Activated CD4-positive, alpha-beta T cell treated with anti-CD3 and anti-CD28 coated beads for 4 hours (primary cell): ENCODE results near the gene IREB2.
A peak's percentile ranks its signal among the peaks of the same experiment; 100 is the strongest.
"Not testable (repeated sequence)": the region's sequence is repeated elsewhere in the genome, so short reads cannot be mapped to it uniquely, and the experiment has no call there.

ENCODE experiments used
- DNase-seq, 2 donors: peaks; one replicate each; pipeline ENCODE4 v3.0.0-alpha.2; 2020

IREB2 gene

DNA sequence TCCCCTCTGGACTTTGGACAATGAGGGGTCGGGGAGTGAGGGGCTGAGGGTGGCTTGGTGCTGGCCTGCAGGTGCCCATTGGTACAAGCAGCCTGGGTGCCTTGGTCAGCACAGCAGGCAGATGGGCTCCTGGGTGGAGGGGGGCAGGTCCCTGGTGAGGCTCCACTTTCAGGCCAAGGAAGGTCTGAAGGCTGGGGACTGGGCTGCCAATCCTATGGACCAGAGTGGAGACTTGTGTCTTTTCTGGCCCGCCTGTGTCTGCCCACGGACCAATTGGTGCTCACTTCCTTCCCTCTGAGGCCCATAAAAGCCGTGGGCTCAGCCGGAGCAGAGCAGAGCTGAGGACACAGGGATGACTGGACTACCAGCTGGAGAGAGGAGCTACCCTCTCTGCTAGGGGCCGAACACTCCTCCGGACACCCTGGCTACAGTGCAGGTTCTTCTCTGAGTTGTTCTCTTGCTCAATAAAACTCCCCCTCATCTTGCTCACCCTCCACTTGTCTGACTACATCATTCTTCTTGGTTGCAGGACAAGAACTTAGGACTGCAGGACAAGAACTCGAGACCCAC lies 31.9 kb upstream of the IREB2 start:
- DNase-seq: no peak

DNA sequence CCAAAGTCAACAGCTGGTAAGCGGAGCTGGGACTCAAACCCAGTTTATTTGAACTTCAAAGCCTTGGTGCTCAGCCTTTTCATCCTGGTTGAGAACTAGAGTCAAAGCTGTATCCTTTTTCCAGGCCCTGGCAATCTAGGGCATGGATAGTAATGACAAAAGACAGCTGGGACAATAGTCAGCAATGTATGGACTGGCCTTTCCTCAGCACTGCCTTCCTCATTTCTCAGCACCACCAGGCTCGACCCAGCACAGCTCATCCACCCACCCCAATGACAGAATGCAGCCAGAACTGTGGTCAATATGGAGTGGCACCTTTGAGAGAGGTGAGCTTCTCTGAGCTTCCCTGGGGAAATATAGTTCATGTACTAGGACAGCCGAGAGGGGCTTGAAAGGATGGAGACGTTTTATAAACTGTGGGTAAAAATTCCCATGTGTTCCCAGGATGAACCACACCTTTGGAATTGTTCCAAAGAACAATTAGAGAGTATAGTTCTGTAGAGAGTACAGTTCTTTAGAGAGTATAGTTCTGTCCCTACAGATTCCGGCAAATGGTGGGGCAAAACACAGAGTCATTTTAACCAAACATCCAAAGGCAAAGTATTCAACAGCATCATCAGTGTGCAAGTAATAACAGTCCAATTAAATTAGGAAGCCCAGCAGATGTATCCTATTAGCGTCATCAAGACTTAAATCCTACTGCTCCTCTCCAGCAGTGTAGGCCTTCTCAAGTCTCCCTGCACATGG lies 30.2 kb upstream of the IREB2 start:
- DNase-seq: no peak

DNA sequence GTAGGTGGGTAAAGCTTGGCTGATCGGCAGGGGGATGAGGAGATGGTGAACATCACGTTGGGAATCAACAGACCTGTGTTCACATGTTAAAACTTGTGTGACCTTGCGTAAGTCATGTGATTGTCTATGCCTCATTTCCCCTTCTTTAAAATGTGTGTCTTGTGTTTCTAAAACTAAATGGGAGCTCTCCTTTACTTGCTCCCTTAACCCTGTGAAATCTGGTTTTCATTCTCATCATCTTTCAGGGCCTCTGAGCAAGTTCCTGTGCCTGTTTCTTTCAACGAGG lies 29.7 kb upstream of the IREB2 start:
- DNase-seq: no peak

DNA sequence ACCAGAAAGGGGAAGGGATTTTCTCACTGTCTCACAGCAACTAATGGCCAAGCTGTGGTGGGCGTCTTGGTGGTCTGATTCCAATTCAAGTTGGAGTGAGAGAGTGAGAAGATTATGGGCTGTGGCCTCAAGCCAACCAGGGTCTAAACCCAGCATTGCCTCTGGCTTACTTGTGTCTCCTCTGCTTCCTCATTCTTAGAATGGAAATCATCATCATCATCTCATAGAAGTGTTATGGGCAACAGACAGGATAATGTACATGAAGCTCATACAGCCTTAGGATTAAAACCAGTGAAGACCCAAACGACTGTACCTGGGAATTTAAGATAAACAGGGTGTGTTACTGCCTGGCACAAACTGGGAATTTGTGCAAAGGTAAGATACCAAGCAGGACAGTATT lies 29.1 kb upstream of the IREB2 start:
- DNase-seq: no peak

DNA sequence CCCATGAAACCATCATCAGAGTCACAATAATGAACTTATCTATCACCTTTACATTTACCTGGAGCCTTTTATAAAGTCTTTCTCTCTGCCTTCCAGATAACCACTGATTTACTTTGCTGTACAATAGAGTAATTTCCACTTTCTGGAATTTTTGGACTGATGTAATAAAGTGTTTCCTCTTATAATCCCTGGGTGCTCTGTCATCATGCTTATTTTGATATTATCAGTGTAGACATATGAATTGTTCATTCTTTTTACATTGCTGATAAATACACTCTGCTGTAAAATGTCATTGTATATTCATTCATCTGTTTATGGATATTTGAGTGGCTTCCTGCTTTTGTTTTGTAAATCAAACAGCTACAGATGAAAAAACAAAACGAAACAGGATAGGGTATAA lies 27.0 kb upstream of the IREB2 start:
- no peak for DNase-seq

DNA sequence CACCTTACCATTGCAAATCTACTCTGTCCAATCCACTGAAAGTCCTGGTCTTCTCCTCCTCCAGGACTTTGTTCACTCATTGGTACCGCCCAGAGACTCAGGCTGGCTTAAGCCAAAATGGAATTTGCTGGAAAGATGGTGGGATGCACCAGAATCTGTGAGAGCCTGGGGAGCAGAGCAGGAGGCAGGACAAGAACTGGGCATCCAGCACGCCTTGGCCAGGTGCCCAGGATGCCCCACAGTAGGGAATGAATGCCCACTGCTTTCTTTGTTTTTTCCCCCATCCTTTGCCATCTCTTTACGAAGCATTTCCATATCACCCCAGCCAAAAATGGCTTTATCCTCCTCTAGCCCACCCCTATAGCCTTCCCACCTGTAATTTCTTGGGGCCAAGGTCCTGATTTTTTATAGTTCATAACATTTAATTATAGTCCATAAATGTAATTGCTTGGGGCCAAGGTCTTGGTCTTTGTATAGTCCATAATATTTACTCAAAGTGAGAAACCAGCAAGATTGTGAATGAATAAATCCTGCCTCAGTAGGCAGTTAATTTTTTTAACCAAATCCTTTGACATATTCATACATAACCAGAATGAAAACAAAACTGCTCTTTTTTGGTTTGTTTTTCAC lies 23.3 kb upstream of the IREB2 start:
- no peak for DNase-seq

DNA sequence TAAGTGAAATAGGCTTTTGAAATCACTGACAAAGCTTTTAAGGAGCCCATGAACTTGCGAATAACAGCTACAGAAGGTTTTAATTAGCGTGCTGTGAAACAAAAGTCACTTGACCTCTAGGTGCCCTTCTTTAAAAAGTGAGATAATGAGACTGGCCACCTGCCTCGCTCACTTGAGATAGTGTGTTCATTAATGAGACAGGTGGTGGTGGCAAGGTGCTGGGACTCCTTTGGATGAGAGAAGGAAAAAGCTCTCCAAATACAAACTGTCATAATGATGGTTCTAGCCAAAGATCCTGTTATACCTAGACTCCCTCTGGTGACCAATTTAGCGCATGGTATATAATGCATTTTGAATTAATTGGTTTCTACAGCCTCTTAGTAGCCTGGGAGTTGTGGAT lies 22.7 kb upstream of the IREB2 start:
- DNase-seq: no peak

DNA sequence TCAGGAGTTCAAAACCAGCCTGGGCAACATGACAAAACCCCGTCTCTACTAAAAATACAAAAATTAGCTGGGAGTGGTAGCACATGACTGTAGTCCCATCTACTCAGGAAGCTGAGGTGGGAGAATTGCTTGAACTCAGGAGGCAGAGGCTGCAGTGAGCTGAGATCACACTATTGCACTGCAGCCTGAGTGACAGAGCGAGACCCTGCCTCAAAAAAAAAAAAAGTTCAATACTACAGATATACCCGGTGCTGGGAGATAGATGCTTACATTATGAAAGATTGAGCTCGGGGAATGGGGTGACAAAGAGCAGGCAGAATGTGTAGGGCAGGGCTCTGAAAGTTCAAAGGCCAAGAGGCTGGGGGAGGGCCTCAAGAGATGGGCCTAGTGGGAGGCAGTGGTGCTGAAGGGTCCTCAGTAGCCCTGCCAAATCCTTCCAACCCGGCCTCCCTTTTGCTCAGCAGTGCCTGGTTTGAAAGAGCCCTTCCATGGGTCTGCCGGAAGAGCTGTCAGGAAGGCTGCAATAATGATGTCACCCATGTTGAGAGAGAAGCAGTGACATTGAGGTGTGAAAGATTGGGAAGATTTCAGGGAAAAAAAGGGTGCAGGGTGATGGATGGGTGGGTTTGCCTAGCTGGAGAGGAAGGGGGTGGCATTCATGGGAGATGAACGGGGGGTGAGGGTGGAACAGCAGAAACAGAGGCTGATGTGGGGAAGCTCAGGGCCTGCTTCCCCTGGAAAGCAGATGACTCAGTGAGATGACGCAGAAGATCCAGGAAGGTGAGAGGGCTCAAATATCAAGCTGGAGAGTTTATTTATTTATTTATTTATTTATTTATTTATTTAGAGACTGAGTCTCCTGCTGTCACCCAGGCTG lies 20.0 kb upstream of the IREB2 start:
- DNase-seq: no peak

DNA sequence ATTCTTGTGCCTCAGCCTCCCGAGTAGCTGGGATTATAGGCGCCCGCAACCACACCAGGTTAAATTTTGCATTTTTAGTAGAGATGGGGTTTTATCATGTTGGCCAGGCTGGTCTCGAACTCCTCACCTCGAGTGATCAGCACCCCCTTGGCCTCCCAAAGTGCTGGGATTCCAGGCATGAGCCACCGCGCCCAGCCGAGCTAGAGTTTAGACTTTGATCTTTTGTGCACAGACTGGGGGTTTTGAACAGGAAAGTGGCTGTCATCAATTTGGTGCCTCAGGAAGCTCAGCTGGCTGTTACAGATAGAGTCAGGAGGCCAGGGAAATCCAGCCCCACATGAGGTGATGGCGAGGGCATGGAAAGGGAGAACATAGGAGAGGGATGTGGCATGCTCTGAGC lies 19.3 kb upstream of the IREB2 start:
- DNase-seq: no peak

DNA sequence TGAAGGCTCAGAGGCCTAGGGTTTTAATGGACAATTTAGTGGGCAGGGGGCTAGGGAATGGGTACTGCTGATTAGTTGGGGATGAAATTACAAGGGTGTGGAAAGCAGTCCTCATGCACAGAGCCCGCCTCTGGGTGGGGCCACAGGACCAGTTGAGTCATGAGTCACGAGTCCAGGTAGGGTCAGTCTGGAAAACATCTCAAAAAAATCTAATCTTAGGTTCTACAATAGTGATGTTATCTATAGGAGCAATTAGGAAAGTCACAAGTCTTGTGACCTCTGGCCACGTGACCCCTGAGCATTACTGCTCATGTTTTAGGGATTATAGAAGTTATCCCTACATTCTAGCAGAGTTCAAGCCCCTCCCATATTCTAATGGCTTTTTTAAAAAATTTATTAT lies 18.6 kb upstream of the IREB2 start:
- no peak for DNase-seq

DNA sequence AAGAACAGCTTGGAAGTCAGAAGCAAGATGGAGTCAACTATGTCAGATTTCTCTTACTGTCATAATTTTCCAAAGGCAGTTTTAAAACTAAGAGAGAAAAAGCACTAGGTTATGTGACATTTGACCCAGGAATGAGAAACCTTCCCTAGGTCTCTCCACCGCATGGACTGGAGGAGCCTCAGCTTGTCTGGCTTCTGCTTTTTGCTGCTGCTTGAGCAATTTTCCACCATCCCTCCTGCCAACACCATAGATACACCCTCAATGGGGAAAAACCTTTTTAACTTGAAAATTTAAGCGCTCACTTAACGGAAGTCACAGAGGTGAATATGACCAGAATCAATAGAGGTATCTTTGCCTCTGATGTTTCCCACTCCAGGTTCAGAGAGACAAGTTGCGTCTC lies 17.8 kb upstream of the IREB2 start:
- no peak for DNase-seq

DNA sequence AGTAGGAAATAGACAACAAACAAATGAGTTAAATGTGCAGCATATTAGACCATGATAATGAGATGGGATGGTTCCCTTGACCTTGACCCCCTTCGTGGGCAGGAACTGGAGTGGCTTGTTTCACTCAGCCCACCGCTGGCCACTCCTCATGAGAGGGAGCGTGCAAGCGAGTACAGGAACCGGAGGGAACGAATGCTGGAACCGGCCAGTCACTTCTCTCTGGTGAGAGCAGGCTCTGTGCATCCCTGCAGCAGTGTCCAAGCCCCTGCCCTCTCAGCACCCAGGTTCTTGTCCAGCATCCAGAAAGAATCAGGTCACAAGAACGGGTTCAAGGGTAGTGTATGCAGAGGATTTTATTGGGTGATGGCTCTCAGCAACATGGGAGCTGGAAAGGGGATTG lies 17.2 kb upstream of the IREB2 start:
- no peak for DNase-seq

DNA sequence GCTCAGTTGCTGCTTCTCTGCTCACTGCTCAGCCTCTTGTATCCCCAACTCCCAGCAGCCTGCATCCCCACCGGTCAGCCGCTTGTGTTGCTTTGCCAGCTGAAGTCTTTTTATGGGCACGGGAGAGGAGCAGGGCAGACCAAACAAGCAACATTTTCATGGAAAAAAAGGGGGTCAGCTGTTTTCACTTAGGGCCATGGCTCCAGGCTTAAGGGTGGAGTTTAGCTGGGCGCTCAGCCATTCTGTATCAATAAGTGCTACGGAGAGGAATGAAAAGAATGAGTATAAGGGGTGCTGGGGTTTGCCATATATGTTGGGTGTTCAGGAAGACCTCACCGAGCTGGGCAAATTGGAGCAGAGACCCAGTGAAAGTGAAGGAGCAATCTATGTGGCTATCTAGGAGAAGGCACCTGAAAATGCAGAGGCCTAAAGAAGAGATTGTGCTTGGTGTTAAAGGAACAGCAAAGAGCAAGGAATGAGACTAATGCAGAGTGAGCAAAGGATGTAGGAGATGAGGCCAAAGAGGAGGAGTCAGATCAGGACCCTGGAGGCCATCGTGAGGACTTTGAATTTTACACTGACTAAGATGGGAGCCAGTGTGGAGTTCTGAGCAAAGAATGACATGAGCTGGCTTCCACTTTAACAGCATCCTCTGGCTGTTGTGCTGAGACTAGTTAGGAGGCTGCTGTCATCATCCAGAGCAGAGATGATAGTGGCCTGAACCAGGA lies 16.6 kb upstream of the IREB2 start:
- DNase-seq: no peak

DNA sequence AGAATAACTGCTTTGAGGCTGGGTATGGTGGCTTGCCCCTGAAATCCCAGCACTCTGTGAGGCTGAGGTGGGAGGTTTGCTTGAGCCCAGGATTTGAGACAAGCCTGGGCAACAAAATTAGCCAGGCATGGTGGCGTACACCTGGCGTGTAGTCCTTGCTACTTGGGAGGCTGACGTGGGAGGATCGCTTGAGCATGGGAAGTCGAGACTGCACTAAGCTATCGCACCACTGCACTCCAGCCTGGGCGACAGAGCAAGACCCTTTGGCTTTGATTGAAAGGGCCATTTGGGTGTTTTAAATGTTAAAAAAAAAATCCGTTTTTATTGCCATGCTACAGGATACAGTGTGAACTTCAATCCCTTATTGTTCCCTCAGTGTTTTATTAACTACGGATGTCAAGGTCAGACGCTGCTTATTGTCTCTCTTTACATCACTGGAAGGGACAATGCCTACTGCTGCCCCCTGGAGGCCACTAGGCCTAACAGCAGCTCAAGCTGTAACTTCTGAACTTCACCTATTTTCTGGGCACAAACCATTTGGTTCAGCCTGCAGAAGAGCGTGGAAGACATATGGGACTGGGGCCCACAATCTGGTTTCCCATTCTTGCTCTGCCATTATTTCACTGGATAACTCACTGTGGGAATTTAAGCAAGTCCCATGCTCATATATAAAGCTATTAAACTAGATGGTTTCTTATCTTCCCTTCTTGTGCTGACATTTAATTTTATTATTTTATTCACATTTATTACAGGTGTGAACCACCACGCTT lies 15.3 kb upstream of the IREB2 start:
- DNase-seq: peak; percentile 58 to 59

DNA sequence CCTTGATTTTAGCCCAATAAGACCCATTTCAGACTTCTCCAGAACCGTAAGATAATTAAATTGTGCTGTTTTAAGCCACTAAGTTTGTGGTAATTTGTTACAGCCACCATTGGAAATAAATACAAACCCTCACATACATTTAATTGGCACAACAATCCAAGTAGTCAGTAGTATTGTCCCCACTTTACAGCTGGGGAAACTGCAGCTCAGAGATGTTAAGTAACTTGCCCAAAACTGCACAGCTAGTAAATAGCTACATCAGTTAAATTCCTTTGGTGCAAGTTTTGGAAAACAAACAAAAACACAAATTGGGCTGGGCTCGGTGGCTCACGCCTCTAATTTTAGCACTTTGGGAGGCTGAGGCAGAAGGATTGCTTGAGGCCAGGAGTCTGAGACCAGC lies 13.3 kb upstream of the IREB2 start:
- no peak for DNase-seq

DNA sequence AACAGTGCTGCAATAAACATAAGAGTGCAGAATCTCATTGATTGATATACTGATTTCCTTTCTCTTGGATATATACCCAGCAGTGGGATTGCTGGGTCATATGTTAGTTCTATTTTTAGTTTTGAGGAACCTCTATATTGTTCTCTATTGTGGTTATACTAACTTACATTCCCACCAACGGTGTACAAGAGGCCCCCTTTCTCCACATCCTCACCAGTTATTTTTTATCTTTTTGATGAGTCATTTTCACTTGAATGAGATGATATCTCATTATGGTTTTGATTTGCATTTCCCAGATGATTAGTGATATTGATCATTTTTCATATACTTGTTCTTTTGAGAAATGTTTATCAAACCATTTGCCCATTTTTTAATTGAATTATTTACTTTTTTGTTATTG lies 12.4 kb upstream of the IREB2 start:
- no peak for DNase-seq

DNA sequence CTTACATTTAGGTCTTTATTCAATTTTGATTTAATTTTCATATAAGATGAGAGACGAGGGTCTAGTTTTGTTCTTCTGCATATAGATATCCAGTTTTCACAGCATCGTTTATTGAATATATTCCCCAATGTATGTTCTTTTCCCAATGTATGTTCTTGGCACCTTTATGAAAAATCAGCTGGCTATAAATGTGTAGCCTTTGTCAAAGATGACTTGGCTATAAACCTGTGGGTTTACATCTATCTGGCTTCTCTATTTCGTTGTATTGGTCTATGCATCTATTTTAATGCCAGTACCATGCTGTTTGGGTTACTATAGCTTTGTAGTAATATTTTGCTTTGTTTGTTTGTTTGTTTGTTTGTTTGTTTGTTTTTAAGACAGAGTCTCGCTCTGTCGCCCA lies 11.7 kb upstream of the IREB2 start:
- no peak for DNase-seq

DNA sequence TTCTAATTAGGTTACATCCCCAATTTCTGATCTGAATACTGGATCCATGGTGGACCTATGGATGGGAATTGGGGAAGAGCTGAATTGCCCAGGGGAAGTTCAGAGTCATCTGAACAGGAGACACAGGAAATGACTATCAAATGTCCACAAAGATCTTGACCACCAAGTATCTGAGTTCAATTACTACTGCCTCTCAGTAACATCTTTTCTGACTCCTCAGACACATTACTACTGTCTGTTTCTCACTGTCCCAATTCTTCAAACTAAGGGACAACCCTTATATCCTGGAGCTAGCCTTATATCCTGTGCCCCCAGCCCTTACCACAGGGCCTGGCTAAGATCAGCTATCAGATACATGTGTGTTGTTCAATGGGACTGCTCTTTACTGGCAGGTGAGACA lies 10.1 kb upstream of the IREB2 start:
- no peak for DNase-seq

DNA sequence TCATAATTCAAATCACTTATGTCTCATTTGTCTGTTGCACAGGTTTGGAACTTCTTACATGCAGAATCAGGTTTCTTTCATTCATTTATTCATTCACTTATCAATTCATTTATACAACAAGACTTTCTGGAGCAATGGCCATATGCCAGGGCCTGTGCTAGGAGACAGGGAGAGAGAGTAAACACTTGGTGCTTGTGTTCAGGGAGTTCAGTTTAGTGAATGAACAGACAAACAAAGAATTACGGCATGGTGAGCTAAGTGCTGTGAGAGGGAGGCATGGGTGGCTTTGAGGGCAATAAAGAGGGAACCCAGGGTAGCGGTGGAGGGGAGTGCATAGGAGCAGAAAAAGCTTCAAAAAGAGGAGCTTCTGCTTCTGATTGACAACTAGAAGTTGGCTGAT lies 8.5 kb upstream of the IREB2 start:
- DNase-seq: no peak

DNA sequence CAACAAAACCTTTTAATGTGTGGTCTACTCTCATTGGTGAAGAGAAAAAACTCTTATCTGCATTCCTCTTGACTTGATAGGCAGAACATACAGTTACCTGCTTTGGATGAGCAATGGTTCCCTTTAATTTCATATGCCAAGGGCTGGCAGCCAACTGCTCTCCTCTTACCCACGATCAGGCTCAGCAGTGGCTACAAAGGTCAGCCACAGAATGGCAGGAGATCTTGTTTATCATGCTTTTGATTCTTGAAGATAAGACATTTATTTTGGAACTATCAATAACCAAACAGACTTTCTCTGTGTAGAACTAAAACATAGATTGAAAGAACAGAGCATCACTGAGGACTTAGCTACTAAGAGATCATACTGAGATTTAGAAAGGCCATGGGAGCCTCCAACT lies 6.1 kb upstream of the IREB2 start:
- DNase-seq: no peak

DNA sequence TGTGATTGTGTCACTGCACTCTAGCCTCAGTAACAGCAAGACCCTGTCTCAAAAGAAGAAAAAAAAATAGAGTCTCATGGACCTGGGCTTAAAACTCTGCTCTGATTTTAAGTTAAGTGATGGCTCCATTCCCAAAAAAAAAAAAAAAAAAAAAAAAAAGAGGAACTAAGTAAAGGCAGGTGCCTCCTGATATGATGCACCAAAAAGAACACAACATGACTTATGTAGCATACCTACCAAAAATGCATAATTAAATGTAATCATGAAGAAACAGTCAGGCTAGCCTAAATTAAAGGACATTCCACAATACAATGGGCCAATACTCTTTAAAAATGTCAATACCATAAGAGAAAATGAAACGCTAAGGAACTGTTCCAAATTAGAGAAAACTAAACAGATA lies 5.4 kb upstream of the IREB2 start:
- DNase-seq: no peak

DNA sequence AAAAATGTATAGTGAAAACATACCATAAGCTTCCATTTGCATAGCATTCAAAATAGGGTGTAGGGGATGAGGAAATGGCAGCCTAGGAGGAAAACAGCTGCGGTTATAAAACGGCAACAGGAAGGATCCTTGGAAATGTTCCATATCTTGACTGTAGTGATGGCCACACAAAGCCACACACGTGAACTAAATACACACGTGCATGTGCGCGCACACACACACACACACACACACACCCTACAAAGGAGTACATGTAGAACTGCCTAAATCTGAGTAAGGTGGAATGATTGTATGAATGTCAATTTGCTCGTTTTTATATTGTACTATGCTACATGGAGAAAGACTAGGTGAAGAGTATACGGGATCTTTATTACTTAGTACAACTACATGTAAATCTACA lies 3.9 kb upstream of the IREB2 start:
- DNase-seq: no peak

DNA sequence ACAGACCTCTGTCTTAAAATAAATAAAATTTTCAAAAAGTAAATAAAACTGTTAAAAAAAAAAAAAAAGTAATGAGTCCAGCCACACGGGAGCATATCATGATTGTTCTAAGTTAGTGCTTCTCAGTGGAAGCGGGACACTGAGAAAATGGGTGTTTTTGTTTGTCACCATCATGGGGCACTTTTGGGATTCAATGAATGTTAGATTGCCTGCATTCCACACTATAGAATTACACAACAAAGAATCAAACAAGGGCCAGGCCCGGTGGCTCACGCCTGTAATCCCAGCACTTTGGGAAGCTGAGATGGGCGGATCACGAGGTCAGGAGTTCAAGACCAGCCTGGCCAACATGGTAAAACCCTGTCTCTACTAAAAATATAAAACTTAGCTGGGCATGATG lies 3.3 kb upstream of the IREB2 start:
- not testable (repeated sequence) for DNase-seq
